Large intestine (tissue), 3 donors: Measurements from ENCODE around the gene SHFL. TPM values are rescaled to one million over a fixed set of nuclear protein-coding genes. Genes with fewer than 3 reads are reported as not detected.

Source experiments
- DNase-seq, 2 donors: peaks; one replicate each; pipeline versions ENCODE4 v3.0.0 to v3.0.0-alpha.2; 2013
- H3K27ac ChIP-seq: one replicate; pipeline ENCODE4 v1.5.1; 2013; ENCODE audit warnings: low read length
- H3K27me3 ChIP-seq: 2 replicates; pipeline ENCODE4 v1.6.1; 2013; ENCODE audit warnings: low read length; ENCODE audit not compliant: control insufficient read depth, insufficient read depth
- H3K36me3 ChIP-seq: 2 replicates; pipeline ENCODE4 v1.6.1; 2013; ENCODE audit warnings: low read length; ENCODE audit not compliant: control insufficient read depth, insufficient read depth
- H3K4me1 ChIP-seq: one replicate; pipeline ENCODE4 v1.6.1; 2013; ENCODE audit warnings: low read length; ENCODE audit not compliant: control insufficient read depth, insufficient read depth
- H3K4me3 ChIP-seq: one replicate; pipeline ENCODE4 v1.5.1; 2013; ENCODE audit warnings: low read length
- H3K9me3 ChIP-seq: one replicate; pipeline ENCODE4 v1.6.1; 2013; ENCODE audit warnings: mild to moderate bottlenecking, low read depth, low read length, moderate library complexity; ENCODE audit not compliant: control insufficient read depth
- WGBS: methylation state at CpG from one replicate; pipeline ENCODE4 v1.1.5; 2013; ENCODE audit warnings: low lambda C conversion rate; ENCODE audit not compliant: insufficient coverage; 5-methylcytosine and 5-hydroxymethylcytosine counted together
- polyA plus RNA-seq: library from polyadenylated mRNA; unstranded; fragments of 120-200 nt; gene quantifications from one replicate; pipeline ENCODE4 v1.2.1, GENCODE V29; 2013

SHFL gene
- polyA plus RNA-seq, 1 donor: 44.5 TPM

- Histone ChIP-seq H3K27ac (no peak overlapping the region), H3K4me1 (no peaks in the 10 kb centered on the region), H3K27me3 (no peaks in the 10 kb centered on the region), H3K9me3 (no peaks in the 10 kb centered on the region), H3K36me3 (peaks cover 89% of the 10 kb centered on the region), H3K4me3 (no peak overlapping the region)
- no peak for DNase-seq
- no CpG with 5 or more reads among the region's 18 CpGs for WGBS
Measured at GRCh38 chr19:10141973-10142372, 55.9 kb downstream of the SHFL start.

Other genes starting within 250 kb of the SHFL start
- gene OLFM2, start 149.8 kb upstream of the SHFL start, polyA plus RNA-seq: 15.9 TPM
- gene COL5A3, start 75.8 kb upstream of the SHFL start, polyA plus RNA-seq: 5.6 TPM
- gene RDH8, start 72.8 kb upstream of the SHFL start, polyA plus RNA-seq: not detected
- 6.6 TPM for gene ANGPTL6, start 16.4 kb downstream of the SHFL start, polyA plus RNA-seq
- gene PPAN, start 20.0 kb downstream of the SHFL start, polyA plus RNA-seq: 41.3 TPM
- gene P2RY11, start 25.4 kb downstream of the SHFL start, polyA plus RNA-seq: 14.4 TPM
- 221 TPM for gene EIF3G, start 33.6 kb downstream of the SHFL start, polyA plus RNA-seq
- 51.9 TPM for gene DNMT1, start 108.6 kb downstream of the SHFL start, polyA plus RNA-seq
- gene S1PR2, start 145.0 kb downstream of the SHFL start, polyA plus RNA-seq: 4.4 TPM
- 37.2 TPM for gene MRPL4, start 165.9 kb downstream of the SHFL start, polyA plus RNA-seq
- gene ICAM1, start 184.8 kb downstream of the SHFL start, polyA plus RNA-seq: 14.8 TPM
- 1.2 TPM for gene ICAM4, start 200.6 kb downstream of the SHFL start, polyA plus RNA-seq
- 0.87 TPM for gene ICAM5, start 203.6 kb downstream of the SHFL start, polyA plus RNA-seq
- gene ZGLP1, start 223.5 kb downstream of the SHFL start, polyA plus RNA-seq: 7.6 TPM
- 17.9 TPM for gene FDX2, start 229.7 kb downstream of the SHFL start, polyA plus RNA-seq
- gene RAVER1, start 247.2 kb downstream of the SHFL start, polyA plus RNA-seq: 45.2 TPM